Measurements from ENCODE around the gene SCAF11.

Gene SCAF11

DNA sequence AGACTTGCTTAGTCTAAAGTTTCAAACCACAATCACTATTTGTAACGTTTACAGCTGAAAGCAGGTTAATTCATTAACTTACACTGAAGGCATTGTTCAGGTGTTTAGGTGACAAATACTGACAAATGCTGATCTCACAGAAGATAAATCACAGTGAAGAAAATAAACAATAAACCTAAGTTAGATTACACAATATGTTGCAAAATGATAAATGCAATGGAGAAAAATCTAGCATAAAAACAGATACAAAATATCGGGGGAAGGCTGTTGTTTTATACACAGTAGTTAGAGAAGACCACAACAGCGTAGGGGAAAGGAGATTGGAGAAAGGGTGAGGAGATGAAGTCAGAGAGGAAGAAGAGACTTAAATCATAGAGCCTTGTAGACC, 3.0 kb downstream of the SCAF11 start:
- H3K27ac ChIP-seq, result no peak overlapping the region
- TF ChIP-seq CTCF (conservative IDR thresholded peaks at IDR 0.05), result no peak
- TF ChIP-seq ZFX (IDR thresholded peaks at IDR 0.05), result no peak

DNA sequence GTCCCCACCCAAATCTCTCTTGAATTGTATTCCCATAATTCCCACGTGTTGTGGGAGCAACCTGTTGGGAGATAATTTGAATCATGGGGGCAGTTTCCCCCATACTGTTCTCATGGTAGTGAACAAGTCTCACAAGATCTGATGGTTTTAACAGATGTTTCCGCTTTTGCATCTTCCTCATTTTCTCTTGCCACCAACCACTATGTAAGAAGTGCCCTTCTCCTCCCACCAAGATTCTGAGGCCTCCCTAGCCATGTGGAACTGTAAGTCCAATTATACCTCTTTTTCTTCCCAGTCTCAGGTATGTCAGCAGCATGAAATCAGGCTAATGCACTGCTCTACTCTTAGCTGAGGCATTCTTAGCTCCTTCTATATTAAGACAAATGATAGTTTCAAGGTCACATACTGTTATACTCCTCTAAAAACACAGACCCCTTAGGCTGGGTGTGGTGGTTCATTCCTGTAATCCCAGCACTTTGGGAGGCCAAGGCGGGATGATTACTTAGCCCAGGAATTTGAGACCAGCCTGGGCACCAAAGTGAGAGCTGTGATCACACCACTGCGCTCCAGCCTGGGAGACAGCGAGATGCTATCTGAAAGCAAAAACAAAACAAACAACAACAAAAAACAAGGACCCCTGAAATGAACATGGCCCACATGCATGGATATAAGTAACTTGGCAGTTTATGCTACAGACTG, 3.6 kb downstream of the SCAF11 start:
- TF ChIP-seq ZFX (IDR thresholded peaks at IDR 0.05), result no peak
- TF ChIP-seq CTCF (conservative IDR thresholded peaks at IDR 0.05), result no peak
- no peak overlapping the region for H3K27ac ChIP-seq

DNA sequence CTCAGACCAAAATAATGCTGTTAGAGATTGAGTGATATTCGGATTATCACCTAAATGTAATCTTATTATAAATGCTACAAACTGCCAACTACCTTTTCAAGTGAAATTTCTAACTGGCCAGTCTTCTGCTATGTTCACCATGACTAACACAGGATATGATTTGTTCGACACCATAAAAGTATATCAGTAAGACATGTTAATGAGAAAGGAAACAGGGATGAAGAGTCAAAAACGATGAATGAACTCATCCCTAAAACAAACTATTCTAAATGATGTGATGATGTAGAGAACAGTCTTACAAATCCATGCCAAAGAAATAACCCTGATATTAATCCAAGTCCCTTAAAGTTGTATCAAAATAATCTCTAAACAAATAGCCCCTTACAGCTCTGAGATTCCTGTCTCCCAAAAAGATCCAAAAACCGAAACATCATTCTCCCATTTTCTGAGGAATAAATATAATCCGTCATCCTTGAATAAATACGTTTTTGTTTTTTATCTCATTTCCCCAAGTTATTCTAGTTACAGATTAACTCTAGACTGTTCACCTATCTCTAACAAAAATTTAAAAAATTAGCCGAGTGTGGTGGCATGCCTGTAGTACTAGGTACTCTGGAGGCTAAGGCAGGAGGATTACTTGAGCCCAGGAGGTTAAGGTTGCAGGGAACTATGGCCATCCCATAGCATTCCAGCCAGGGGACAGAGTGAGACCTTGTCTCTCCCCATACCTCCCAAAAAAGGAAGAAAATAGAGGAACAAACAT, 9.1 kb downstream of the SCAF11 start:
- TF ChIP-seq ZFX (IDR thresholded peaks at IDR 0.05) (no peak), CTCF (conservative IDR thresholded peaks at IDR 0.05) (no peak)
- no peak overlapping the region for H3K27ac ChIP-seq

DNA sequence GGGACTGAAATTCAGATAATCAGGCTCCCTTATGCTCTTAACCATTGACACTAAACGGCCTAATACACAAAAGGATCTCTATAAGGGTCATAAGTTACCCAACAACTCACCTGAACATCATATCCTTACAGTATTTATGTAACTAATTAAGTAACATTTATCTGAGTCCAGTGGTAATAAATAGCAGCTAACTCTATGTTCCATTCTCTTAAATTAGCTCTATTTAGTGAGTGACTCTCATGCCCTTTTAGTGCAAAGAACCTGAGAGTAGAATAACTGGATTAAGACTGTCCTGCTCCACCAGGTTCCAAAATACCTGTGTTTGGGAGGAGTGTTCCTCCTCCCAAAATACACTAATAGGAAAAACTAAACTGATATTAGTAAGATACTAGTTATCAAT, 9.8 kb downstream of the SCAF11 start:
- H3K27ac ChIP-seq, result no peak overlapping the region
- TF ChIP-seq CTCF (conservative IDR thresholded peaks at IDR 0.05), result no peak
- no peak for TF ChIP-seq ZFX (IDR thresholded peaks at IDR 0.05)

DNA sequence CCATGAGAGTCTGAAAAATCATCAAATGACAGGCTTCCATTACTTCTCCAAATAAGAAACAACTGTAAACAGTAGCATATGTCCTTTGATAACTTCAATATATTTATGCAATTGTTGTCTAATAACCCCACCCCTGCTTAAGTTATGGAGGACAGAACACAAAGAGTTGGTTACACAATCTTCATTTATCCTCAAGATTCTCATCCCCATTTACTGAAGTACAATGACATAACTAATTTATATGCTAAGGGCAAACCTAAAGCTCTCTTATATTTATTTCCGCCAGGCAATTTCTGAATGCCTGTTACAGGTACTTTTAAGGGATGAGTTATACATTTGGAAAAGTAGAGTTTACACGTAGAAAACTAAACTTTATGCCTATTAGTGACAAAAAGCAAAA, 12.3 kb downstream of the SCAF11 start:
- no peak overlapping the region for H3K27ac ChIP-seq
- TF ChIP-seq CTCF (conservative IDR thresholded peaks at IDR 0.05), result no peak
- TF ChIP-seq ZFX (IDR thresholded peaks at IDR 0.05), result no peak

DNA sequence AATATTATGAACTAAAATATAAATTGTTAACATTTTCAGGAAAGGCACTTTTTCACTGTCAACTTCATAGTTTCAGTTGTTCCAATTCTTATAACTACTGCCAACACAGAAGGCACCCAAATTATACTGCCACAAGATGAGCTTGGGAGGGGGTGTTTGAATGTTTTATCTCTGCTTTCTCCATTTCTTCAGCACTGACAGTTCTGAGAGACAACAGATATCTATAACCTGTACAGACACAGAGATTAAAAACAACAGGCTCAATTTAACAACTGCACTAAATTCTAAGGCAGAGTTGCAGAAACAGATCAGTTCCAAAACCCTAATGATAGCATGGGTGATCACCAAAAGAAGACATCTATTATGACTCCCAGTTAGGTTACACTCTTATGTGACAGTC, 12.8 kb downstream of the SCAF11 start:
- H3K27ac ChIP-seq, result no peak overlapping the region
- TF ChIP-seq ZFX (IDR thresholded peaks at IDR 0.05) (no peak), CTCF (conservative IDR thresholded peaks at IDR 0.05) (no peak)

- TF ChIP-seq CTCF (conservative IDR thresholded peaks at IDR 0.05), result no peak
- no peak for TF ChIP-seq ZFX (IDR thresholded peaks at IDR 0.05)
- no peak overlapping the region for H3K27ac ChIP-seq
Observed at GRCh38 chr12:45975506-45975905, 14.9 kb downstream of the SCAF11 start.
